22Rv1 (cell line): ENCODE results near the gene ST3GAL6.

Source experiments
- H3K27ac ChIP-seq: fragments of 450-650 bp; 2 replicates; pipeline ENCODE4 v1.5.1; 2017
- ZFX ChIP-seq: fragments of 450-650 bp; IDR thresholded peaks from 2 replicates; pipeline ENCODE4 v1.6.1; 2017; ENCODE audit warnings: antibody characterized with exemption, borderline replicate concordance
- TF ChIP-seq, protein P1 (sequence below): fragments of 450-650 bp; IDR thresholded peaks from 2 replicates; pipeline ENCODE4 v1.5.1; 2017; ENCODE audit warnings: mild to moderate bottlenecking

The ST3GAL6 gene

DNA sequence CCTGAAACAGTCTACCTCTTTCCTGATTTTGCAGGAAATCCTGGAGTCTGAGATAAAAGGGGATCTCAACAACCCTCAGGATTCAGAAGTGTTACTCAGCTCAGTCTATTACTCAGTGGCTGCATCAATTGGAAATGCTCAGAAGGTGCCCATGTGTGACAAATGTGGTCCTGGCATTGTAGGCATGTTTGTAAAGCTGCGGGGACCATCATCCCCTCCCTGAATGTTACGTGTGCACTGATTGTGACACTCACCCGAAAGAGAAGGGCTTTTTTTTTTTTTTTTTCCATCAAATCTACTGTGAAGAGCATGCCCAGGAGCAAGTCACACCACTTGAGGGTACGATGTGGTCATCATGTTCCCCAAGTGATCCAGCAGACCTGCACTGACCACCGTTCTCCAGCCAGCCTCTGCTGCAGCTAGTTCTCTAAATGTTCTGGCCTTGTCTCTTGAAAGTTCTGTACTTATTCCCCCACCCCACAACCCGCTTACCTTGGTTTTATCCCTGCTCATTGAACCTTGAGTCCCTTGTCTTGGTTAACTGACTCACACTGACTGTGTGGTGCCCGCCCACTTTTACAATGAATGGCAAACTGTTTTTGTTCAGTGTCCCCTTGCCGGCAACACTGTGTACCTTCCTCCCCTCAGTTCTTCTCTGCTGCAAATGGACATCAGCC is 19.8 kb downstream of the ST3GAL6 start:
- TF ChIP-seq, protein P1, sequence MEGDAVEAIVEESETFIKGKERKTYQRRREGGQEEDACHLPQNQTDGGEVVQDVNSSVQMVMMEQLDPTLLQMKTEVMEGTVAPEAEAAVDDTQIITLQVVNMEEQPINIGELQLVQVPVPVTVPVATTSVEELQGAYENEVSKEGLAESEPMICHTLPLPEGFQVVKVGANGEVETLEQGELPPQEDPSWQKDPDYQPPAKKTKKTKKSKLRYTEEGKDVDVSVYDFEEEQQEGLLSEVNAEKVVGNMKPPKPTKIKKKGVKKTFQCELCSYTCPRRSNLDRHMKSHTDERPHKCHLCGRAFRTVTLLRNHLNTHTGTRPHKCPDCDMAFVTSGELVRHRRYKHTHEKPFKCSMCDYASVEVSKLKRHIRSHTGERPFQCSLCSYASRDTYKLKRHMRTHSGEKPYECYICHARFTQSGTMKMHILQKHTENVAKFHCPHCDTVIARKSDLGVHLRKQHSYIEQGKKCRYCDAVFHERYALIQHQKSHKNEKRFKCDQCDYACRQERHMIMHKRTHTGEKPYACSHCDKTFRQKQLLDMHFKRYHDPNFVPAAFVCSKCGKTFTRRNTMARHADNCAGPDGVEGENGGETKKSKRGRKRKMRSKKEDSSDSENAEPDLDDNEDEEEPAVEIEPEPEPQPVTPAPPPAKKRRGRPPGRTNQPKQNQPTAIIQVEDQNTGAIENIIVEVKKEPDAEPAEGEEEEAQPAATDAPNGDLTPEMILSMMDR, result no peak
- TF ChIP-seq ZFX, result no peak
- no peak overlapping the region for H3K27ac ChIP-seq

DNA sequence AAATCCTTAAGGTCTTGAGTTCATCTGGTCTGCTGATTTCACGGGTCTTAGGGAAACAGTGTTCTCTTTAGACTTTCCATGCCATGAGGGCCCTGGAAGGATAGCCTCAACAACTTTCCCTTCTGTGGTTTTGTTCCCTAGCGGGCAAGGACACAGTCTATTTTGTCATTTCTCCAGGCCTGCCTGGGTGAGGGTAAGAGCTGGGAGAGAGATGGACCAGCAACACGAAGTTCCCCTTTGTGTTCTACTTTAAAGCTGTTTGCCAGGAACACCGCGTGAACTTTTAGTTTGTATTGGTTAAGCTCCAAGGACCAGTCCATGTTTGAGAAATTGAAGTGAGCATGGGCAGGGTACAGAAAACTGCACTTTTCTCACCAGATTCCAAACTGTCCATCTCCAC is 20.9 kb downstream of the ST3GAL6 start:
- no peak overlapping the region for H3K27ac ChIP-seq
- TF ChIP-seq ZFX, result no peak
- TF ChIP-seq, protein P1, result no peak

DNA sequence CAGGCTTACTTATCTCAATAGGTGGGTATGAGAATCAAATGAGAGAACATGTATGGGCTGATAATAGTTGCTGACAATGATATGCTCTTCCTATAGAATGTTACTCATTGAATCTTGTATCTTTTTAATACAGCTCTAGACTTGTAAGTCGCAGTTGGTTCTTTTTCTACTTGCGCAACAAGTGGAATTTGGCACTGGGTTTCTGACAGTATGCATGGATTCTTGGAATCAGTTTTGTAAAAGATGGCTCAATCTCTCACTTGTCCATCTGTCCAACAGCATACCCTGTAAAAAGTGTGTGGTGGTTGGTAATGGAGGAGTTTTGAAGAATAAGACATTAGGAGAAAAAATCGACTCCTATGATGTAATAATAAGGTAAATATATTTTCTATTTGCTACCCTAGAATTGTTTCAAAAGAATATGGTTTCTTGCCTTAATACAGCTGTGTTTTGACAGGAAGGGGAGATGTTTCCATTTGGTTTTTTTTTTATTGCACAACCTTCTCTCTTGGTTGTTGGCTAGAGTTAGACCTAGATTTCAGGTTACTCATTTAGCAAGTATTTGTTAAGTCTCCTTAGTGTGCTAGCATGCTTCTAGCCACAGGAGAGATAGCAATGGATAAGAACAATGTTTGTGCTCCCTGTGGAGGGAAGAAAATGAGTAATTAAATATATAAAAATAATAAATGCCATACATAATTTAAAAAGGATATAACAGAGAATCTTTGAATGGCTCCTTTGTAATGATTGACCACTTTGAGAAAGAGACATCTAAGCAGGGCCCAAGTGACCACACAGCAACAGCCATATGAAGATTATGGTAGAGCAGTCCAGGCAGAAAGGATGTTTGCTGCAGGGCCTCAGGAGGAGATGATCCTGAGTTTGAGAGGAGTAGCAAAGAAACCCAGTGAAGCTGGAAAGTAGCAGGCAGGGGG is 21.8 kb downstream of the ST3GAL6 start:
- TF ChIP-seq, protein P1, result no peak
- TF ChIP-seq ZFX, result no peak
- no peak overlapping the region for H3K27ac ChIP-seq

DNA sequence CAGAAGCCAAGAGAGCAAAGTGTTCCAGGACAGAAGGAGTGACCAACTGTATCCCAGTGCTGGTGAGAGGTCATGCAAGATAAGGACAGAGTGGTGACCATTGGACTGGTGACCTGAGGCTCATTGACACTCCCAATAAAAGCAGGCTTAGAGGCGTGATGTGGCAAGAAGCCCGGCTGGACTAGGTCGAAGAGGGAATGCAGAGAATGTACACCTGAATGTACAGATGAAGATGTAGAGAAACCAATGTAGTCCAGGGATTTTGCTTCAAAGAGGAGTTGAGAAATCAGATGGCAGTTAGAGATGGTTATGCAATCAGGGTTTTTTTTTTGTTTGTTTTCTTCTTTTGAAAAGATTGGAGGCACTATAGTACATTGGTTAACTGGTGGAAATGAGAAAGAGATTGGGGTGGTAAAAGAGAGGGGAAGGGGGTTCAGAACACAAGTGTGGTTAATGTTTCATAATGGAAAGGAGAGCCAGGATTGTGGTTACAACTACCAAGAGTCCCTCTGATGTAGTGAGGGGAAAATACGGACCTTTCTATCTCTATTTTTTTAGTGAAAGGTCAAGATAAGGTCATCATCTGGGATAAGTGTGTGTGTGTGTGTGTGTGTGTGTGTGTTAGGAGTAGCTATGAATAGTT is 23.3 kb downstream of the ST3GAL6 start:
- TF ChIP-seq, protein P1, result no peak
- TF ChIP-seq ZFX, result no peak
- no peak overlapping the region for H3K27ac ChIP-seq

DNA sequence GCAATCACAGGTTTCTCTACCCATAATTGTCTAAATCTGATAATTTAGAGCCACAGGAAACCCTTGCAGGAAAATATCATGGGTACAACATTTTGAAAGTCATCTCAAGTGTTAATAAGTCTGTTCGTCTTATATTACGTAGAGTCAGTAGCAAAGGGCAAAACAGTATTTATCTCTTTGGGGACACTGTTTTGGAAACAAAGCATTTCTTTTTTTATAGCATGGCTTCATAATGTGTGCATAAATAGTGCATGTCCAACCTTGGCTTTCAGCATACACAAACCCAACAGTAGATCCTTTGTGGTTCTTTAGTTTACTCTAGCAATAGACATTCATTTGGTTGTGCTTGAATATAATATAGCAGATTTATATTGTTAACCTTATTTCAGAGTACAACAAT is 24.0 kb downstream of the ST3GAL6 start:
- TF ChIP-seq, protein P1, result no peak
- no peak for TF ChIP-seq ZFX
- no peak overlapping the region for H3K27ac ChIP-seq

DNA sequence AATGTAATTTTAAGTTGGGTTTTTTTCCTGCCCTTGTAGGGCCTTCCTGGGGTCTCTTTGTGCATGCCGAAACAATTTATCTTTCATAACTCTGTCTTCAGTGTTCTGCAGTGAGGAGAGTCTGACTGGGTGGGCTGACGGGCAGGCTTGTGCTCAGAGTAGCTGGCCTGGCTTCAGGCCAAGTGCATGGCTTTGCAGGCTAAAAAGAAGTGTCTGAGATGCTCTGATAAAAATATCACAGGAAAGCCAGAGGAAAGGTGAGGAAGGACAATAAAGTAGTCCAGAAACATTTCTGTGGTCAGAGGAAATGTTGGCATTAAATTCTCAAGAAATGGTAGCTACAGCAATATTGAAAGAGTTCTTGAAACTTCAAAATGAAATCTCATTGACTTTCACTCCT is 25.5 kb downstream of the ST3GAL6 start:
- H3K27ac ChIP-seq, result no peak overlapping the region
- TF ChIP-seq, protein P1, result no peak
- TF ChIP-seq ZFX, result no peak
